SK-N-SH (cell line): ENCODE results near the gene RAI14.

Experiments
- YY1 ChIP-seq: IDR thresholded peaks from 2 replicates; pipeline ENCODE4 v1.4.0; 2012; ENCODE audit warnings: low read depth, mild to moderate bottlenecking
- TF ChIP-seq, protein P1 (sequence below): fragments of 200-600 bp; sonication (generic); IDR thresholded peaks from 2 replicates; pipeline ENCODE4 v1.6.1; 2017; ENCODE audit warnings: antibody characterized with exemption, mild to moderate bottlenecking, moderate library complexity

DNA sequence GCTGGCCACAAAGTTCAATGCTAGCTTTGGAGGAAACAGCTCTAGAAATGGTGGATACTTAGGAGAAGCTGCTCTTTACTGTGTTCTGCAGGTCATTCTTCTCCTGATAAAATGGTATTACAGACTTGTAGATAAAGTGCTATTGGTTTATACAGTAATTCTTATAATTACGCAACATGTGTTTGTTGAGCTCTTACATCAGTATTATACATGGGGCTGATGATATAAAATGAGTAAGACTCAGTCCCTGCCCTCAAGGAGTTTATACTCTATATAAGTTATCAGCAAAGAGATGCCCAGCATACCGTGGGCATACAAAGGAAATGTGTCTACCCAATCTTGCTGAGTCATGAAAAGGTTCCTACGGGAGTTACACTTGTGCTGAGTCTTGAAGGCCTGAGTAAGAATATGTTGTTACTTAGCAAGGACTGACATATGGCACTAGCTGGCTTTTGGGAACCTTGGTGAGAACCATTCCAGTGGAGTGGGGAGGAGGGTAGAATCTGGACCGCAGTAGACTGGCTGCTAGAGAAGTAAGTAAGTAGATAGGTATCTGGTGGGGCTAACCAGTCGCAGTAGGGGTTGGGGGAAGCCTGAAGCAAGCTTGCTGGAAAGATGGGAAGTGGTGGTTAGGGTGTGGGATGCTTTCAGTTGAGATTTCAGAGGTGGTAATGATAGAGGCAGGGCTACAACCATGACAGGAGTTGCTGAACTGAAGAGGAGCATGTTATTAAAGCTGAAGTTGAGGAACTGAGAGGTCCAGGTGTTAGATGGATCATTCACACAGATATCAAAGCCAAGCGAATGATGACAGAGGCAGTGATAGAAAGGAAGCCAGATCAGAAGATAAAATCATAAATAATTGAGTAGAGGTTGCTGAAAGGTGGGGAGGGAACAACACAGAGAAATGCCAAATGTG, 171.7 kb downstream of the RAI14 start:
- TF ChIP-seq, protein P1, sequence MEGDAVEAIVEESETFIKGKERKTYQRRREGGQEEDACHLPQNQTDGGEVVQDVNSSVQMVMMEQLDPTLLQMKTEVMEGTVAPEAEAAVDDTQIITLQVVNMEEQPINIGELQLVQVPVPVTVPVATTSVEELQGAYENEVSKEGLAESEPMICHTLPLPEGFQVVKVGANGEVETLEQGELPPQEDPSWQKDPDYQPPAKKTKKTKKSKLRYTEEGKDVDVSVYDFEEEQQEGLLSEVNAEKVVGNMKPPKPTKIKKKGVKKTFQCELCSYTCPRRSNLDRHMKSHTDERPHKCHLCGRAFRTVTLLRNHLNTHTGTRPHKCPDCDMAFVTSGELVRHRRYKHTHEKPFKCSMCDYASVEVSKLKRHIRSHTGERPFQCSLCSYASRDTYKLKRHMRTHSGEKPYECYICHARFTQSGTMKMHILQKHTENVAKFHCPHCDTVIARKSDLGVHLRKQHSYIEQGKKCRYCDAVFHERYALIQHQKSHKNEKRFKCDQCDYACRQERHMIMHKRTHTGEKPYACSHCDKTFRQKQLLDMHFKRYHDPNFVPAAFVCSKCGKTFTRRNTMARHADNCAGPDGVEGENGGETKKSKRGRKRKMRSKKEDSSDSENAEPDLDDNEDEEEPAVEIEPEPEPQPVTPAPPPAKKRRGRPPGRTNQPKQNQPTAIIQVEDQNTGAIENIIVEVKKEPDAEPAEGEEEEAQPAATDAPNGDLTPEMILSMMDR: no peak
- TF ChIP-seq YY1: no peak
